GM21360 (cell line): Measurements from ENCODE around the gene GATA1.

Experiments used
- ATAC-seq: cut with Tn5 transposase; IDR thresholded peaks from one replicate; pipeline ENCODE4 v1.9.1; 2021; ENCODE audit warnings: mild to moderate bottlenecking, moderate library complexity; ENCODE audit not compliant: unreplicated experiment

The GATA1 gene

GRCh38 chrX:48784726-48785125, 1.7 kb upstream of the GATA1 start:
- ATAC-seq, result no peak

DNA sequence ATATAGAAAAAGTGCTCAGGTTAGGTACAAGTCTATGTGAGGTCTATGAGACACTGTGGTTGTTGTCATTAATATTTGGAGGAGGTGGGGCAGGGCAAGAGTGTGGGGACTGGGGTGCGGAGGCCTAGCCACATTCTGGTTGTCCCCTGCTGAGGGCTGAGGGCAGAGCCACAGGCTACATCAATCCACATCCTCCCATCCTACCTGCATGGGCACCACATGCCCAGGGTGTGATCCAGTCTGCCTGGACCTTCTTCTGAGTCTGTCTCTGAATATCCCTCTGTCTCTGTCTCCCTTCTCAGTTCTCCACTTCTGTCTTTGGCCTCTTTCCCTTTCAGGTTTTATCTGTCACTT, 1.2 kb upstream of the GATA1 start:
- ATAC-seq, result no peak

DNA sequence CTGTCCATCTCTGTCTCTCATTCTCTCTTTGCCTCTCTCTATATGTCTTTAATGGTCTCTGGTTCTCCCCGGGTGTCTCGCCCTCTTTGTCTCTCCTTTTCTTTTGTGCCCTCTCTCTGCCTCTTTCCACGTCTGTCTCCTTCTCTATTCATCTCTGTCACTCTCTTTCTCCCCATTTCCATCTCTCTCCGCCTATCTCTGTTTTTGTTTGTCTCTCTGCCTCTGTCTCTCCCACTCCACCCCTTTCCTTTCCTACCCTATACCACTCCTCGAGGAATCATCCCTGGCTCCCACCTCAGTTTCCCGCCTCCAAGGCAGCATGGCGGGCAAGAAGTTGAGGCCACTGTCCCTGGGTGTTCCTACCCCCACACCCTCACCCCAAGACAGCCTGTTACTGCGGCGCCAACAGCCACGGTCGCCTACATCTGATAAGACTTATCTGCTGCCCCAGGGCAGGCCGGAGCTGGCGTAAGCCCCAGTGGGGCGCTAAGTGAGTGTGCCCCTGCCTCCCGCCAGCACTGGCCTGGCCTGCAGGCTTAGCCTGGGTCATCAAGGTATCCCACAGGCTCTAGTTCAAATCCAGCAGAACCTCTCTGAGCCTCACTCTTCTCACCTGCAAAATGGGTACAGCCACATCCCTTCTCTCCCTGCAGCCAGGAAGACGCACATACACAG, 713 bp upstream of the GATA1 start:
- no peak for ATAC-seq

- no peak for ATAC-seq
Observed at GRCh38 chrX:48786825-48787504, 575 bp downstream of the GATA1 start.

DNA sequence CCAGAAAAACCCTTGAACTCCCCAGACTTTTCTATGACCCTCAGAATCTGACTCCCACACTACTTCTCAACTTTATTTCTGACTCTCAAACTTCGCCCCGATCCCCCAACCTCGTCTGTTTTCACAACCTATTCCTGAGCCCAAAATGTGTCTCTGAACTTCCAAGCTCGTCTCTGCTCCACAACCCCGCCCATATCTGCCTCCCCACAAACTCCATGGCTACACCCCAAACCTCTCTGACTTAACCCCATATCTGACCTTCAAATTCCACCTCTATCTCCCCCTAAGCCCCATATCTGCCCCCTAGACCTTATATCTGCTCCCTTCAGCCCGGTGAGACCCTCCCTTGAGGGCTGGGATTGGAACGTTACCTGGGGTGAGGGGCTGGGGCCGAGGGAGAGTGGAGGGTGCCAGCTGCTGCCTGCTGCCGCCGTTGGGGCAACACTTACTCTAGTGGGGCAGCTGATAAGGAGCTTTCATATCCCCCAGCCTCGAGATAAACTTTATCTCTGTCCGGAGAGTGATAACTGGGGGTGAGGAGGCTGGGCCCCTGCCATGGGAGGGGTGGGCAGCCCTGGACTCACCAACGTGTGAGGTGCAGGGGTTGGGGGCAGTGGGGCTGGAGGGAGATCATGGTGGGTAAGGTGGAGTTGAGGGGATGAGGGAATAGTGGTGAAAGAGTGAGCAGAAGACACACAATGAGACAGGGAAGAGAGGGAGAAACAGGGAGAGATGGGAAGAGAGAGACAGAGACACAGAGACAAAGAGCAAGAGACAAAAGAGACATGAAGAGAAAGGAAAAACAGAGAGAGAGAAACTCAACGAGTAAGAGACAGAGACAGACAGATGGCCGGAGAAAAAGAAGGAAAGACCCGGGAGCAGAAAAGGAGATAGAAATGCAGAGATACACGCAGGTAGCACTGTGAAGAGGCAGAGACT, 1.4 kb downstream of the GATA1 start:
- no peak for ATAC-seq

- no peak for ATAC-seq
Observed at GRCh38 chrX:48789366-48790220, 3.2 kb downstream of the GATA1 start.

DNA sequence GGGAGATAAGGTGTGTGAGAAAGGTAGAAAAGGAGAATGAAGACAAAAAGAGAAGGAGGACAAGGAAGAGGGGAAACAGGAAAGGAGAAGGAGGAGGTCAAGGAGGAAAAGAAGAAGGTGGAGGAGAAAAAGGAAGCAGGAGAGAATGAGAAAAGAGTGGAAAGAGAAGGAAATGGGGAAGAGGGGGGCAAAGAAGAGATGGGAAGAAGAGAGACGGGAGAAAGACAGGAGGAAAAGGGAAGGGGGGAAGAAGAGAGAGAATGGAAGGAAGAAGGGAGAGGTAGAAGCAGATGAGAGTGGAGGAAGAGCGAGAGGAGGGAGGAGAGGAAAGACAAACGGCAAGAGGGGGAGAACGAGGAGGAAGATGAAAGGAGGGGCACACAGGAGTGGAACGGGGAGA, 4.1 kb downstream of the GATA1 start:
- ATAC-seq, result no peak

DNA sequence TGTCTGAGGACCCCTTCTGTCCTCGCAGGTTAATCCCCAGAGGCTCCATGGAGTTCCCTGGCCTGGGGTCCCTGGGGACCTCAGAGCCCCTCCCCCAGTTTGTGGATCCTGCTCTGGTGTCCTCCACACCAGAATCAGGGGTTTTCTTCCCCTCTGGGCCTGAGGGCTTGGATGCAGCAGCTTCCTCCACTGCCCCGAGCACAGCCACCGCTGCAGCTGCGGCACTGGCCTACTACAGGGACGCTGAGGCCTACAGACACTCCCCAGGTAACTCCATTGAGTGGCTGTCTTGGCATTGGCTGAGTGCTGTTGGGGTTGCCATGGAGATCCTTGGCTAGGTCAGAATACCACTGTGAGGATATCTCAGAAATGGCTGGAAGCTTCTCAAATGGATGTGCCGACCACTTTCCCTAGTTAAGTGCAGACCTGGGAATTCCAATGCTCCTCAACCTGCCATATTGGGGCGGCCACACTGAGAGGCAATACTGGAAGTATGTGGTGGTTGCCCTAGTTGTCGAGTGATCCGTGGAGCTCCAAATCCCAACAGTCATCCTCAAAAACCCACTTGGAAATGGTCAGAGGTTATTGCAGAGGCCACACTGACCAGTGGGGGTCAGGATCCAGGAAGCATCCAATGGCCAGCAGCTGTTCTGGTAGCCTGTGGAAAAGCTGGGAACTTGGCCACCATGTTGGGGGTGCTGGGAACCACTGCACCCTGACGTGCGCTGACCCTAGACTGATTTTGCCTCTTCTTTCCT, 4.9 kb downstream of the GATA1 start:
- ATAC-seq, result no peak

GRCh38 chrX:48792219-48792618, 5.8 kb downstream of the GATA1 start:
- ATAC-seq, result no peak

DNA sequence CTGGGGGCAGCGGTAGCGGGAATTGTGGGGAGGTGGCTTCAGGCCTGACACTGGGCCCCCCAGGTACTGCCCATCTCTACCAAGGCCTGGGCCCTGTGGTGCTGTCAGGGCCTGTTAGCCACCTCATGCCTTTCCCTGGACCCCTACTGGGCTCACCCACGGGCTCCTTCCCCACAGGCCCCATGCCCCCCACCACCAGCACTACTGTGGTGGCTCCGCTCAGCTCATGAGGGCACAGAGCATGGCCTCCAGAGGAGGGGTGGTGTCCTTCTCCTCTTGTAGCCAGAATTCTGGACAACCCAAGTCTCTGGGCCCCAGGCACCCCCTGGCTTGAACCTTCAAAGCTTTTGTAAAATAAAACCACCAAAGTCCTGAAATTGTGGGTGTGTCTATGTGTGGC, 7.5 kb downstream of the GATA1 start:
- no peak for ATAC-seq

DNA sequence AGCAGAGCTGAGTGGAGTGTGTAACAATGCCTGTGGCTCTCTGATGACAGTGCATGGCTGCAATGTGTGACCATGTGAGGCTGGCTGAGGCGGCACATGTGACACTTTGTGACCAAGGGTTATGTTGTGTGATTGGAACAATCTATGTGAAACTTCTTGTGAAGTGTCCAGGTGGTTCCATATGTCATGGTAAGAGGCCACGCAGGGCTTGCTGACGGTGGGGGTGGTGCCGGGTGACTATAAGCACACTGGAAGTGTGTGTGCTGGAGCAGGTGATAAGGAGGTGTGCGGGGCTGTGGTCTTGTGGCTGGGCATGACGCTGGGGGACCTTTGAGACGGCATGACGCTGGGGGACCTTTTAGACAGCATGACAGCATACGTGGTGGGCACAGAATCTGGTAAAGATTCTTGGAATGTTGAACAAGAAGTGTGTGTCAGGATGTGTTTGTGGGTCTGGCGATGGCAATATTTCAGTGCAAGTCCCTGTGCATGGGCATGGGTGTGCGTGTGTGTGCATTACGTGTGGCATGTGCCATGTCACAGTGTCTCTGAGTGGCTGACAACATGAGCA, 8.0 kb downstream of the GATA1 start:
- ATAC-seq, result no peak

GRCh38 chrX:48794911-48795515, 8.6 kb downstream of the GATA1 start:
- ATAC-seq, result no peak

DNA sequence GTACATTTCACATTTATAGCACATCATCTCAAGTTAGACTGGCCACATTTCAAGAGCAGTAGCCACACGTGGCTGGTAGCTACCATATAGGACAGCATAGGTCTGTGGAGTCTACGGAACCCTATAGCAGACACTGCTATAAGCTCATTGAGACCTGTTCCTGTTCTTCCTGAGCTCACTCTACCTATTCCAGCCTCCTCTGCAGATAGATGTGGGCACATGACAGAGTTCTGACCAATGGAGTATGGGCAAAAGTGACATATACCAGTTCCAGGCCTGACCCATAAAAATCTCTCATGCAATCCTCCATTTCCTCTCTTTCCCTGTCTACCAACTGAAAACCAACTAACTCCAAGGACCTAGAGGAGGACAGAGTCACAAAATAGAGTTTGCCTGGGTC, 11.9 kb downstream of the GATA1 start:
- ATAC-seq, result no peak

DNA sequence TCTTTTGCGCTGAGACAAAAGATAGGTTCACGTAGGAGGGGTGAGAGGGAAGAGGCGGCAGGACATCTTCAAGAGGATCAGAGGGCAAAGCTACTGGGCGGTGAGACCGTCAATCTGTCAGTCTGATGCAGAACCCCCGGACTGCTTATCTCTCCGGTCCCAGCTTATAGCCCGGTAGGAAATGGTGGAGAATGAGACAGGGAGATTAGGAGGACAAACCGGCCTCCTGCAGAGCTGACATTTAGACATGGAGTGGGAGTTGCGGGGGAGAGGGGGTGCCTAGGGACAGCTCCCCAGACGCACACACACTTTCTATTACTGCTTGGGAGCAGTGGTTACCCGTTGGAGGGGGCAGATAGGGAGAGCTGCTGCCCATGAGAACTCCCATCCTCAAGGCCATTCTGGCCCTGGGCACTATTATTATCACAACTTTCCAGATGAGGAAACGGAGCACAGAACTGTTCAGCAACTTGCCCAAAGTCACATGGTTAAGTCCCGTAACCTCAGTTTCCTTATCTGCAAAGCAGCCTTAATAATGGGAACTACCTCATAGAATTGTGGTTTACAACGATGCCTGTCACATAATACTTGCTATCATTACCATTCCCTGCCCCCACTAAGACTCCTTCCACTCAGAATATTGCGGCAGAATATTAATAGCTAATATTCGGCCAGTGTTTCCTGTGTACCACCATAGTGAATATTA, 14.3 kb downstream of the GATA1 start:
- ATAC-seq, result no peak

- ATAC-seq, result peak; percentile 86
Observed at GRCh38 chrX:48801280-48802088, 15.1 kb downstream of the GATA1 start, which contains the start of gene HDAC6. HDAC6 (plus strand) TSS chrX:48802067; CDS start chrX:48802693, 626 bp downstream.

DNA sequence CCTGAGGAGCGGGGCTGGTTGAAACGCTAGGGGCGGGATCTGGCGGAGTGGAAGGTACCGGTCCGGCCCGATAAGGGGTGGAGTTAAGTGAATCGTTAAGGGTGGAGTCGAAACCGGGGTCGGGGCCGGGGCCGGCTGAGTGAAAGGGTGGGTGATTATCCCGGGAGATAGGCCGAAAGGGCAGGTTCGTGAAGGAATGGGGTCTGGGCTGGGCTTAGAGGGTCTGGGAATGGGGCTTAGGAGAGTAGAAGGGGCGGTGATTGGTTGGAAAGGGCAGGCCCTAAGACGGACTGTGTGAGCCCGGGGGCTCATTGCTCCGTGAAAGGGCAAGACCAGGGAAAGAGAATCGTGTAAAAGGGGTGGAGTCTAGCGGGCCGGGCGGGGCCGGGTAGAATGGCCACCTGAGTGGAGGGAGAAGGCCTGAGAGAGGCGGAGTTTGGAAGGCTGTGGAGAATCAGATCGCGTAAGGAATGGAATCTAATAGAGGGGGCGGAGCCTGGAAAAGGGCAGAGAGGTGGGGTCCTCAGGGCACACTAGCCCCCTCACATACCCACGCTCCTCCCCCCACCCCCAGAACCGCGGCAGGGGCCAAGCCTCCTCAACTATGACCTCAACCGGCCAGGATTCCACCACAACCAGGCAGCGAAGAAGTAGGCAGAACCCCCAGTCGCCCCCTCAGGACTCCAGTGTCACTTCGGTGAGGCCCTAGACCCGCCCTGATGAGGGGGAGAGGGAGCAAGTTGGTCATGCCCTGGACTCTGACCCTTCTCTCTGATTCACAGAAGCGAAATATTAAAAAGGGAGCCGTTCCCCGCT, 15.9 kb downstream of the GATA1 start:
- ATAC-seq, result peak; percentile 40

DNA sequence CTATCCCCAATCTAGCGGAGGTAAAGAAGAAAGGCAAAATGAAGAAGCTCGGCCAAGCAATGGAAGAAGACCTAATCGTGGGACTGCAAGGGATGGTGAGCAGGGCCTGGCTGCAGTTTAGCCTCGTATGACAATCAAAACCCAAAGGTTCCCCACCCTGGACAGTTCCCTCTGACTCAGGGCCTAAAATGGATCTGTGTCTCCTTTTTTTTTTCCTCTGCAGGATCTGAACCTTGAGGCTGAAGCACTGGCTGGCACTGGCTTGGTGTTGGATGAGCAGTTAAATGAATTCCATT, 16.5 kb downstream of the GATA1 start:
- no peak for ATAC-seq
